ENCODE results near the gene KANSL1. TPM values are rescaled to one million over a fixed set of nuclear protein-coding genes. Genes with fewer than 3 reads are reported as not detected.

The KANSL1 gene
- total and polyA plus RNA-seq, 9 of the 15 experiments (the other 6 are each of a cell fraction or from before 2014, with no cell fraction given), result 3.6 to 55.4 (median 31.8) TPM

DNA sequence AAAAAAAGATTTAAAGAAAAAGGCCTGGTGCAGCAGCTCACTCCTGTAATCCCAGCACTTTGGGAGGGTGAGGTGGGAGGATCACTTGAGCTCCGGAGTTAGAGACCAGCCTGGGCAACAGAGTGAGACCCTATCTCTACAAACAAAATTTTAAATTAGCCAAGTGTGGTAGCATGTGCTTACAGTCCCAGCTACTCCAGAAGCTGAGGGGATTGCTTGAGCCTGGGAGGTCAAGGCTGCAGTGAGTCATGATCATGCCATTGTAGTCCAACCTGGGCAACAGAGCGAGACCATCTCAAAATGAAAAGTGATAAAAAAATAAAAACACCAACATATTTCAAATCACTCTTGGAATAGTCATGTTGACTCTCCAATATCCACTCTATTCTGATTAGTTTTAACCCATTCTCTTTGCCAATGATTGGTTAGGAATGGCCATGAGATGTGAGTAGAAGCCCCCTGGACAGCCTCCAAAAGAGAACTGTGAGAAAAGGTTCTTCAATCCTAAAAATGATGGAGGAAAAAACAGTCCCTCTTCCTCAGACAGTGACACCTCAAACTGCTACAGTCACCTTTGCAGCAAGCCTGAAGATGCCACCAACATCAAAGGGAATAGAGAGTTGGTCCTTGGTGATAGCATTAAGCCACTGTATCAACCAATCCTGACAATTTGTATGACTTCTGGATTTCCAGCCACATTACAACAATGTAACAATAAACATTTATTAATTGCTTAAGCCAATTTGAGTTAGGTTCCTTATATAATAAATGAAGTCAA is 2.9 kb upstream of the KANSL1 start:
- H3K27me3 ChIP-seq (ENCODE audit: control insufficient read depth in 2 of 2, insufficient read depth in 2 of 2, low read length in 2 of 2), result no peaks in the 10 kb centered on the region
- ChIA-PET CTCF (ENCODE audit: low intra/inter-chr PET ratio) (interaction anchor here (0.9 kb wide), 1 partner anchor 152 kb away, joined by 7 read pairs; no protein-coding TSS in a partner anchor), POLR2A (interaction anchor here (0.7 kb wide), 1 partner anchor 17 kb away, joined by 4 read pairs; no protein-coding TSS in a partner anchor)
- H3K79me2 ChIP-seq (ENCODE audit: control insufficient read depth, insufficient read depth, low read length), result peaks cover 76% of the 10 kb centered on the region
- no TSS peak for BruUV-seq (replicated peaks)
- no peak for FAIRE-seq
- WGBS (ENCODE audit: insufficient coverage, low coverage, missing lambda C conversion rate), result 78% methylated on average over 2 of the region's 2 CpGs
- H3K9ac ChIP-seq (ENCODE audit: insufficient read depth in 1 of 2, low read depth in 2 of 2, low read length in 2 of 2), result no peak overlapping the region
- no peaks in the 10 kb centered on the region for H3K9me3 ChIP-seq (replicated peaks; ENCODE audit: control insufficient read depth, insufficient read depth, low read depth, low read length)
- H3K36me3 ChIP-seq (ENCODE audit: control insufficient read depth, insufficient read depth, low read length), result peaks cover 2% of the 10 kb centered on the region; the same call in 1 of the 3 replicates
- H3K4me2 ChIP-seq (ENCODE audit: insufficient read depth, low read length), result no peak overlapping the region
- in situ Hi-C loops (cut with MboI), result loop anchor here (5.0 kb wide), 1 partner anchor 614 kb away; no protein-coding TSS in a partner anchor
- H3K4me3 ChIP-seq, result no peak overlapping the region
- H3K27ac ChIP-seq (ENCODE audit: extremely low read depth, low read depth, low read length), result no peak overlapping the region; the same call in 2 of the 3 replicates
- DNase-seq (ENCODE audit: extremely low read depth in 1 of 4, low spot score in 3 of 4), result no peak
- no peak for TF ChIP-seq SAP30 (IDR thresholded peaks at IDR 0.05; ENCODE audit: borderline replicate concordance, insufficient read depth, low read depth, low read length, poor library complexity, severe bottlenecking)
- 0 out of 2 replicates have a peak, but pooled peaks have one; percentile 17 for TF ChIP-seq FOSL1 (tag; conservative IDR thresholded peaks at IDR 0.05)
- no peaks in the 10 kb centered on the region for H3K9me1 ChIP-seq (ENCODE audit: control insufficient read depth, insufficient read depth, low read length)
- no peaks in the 10 kb centered on the region; the same call in 1 of the 2 replicates for H4K20me1 ChIP-seq (replicated peaks; ENCODE audit: control insufficient read depth, insufficient read depth, low read length)
- peaks cover 6 to 13% of the 10 kb centered on the region in 2 experiments; a peak in 3 of 5 replicates for H3K4me1 ChIP-seq (replicated peaks in 1 of 2; ENCODE audit: control insufficient read depth in 2 of 2, insufficient read depth in 2 of 2, low read length in 2 of 2)
- ATAC-seq, result no peak
- intact Hi-C loops (cut with micrococcal nuclease), result loop anchor here (2.0 kb wide), 1 partner anchor 17 kb away; no protein-coding TSS in a partner anchor
- no peak overlapping the region for H2AFZ ChIP-seq (ENCODE audit: low read depth, low read length)

Measured in K562 (cell line).